GM20000 (cell line): ENCODE data around the gene RHBDD1.

Experiments used
- DNase-seq: peaks from one replicate; pipeline ENCODE4 v3.0.0; 2012; ENCODE audit warnings: low spot score
- CTCF ChIP-seq: IDR thresholded peaks from 2 replicates; pipeline ENCODE4 v1.5.1; 2012; ENCODE audit warnings: mild to moderate bottlenecking, control low read depth; ENCODE audit errors: extremely low read depth, missing control alignments

The RHBDD1 gene

GRCh38 chr2:226932443-226932842 is 96.6 kb downstream of the RHBDD1 start:
- no peak for DNase-seq

GRCh38 chr2:226934546-226935201 is 98.8 kb downstream of the RHBDD1 start:
- no peak for DNase-seq
- TF ChIP-seq CTCF: no peak

More at GRCh38 chr2:226932443-226932842, 96.6 kb downstream of the RHBDD1 start:
- TF ChIP-seq CTCF: no peak

- no peak for TF ChIP-seq CTCF
- DNase-seq: no peak
These were observed 108.2 kb downstream of the RHBDD1 start for GRCh38 chr2:226943862-226944620.

- no peak for TF ChIP-seq CTCF
- DNase-seq: no peak
These were observed 117.4 kb downstream of the RHBDD1 start for GRCh38 chr2:226953206-226953605.

GRCh38 chr2:226953826-226954225 is 118.0 kb downstream of the RHBDD1 start:
- no peak for DNase-seq
- no peak for TF ChIP-seq CTCF

GRCh38 chr2:226956659-226957058 is 120.8 kb downstream of the RHBDD1 start:
- DNase-seq: no peak

More at GRCh38 chr2:226956659-226957058, 120.8 kb downstream of the RHBDD1 start:
- no peak for TF ChIP-seq CTCF
